ENCODE results near the gene SGSM1.

GRCh38 chr22:24810043-24810749 is 4.2 kb downstream of the SGSM1 start:
- TF ChIP-seq, protein P1, sequence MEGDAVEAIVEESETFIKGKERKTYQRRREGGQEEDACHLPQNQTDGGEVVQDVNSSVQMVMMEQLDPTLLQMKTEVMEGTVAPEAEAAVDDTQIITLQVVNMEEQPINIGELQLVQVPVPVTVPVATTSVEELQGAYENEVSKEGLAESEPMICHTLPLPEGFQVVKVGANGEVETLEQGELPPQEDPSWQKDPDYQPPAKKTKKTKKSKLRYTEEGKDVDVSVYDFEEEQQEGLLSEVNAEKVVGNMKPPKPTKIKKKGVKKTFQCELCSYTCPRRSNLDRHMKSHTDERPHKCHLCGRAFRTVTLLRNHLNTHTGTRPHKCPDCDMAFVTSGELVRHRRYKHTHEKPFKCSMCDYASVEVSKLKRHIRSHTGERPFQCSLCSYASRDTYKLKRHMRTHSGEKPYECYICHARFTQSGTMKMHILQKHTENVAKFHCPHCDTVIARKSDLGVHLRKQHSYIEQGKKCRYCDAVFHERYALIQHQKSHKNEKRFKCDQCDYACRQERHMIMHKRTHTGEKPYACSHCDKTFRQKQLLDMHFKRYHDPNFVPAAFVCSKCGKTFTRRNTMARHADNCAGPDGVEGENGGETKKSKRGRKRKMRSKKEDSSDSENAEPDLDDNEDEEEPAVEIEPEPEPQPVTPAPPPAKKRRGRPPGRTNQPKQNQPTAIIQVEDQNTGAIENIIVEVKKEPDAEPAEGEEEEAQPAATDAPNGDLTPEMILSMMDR (IDR thresholded peaks at IDR 0.05), result no peak
- TF ChIP-seq POLR2AphosphoS5 (IDR thresholded peaks at IDR 0.05), result no peak

All from breast epithelium (tissue), 3 donors.